ENCODE measurements around the gene SLC38A10.

The SLC38A10 gene

DNA sequence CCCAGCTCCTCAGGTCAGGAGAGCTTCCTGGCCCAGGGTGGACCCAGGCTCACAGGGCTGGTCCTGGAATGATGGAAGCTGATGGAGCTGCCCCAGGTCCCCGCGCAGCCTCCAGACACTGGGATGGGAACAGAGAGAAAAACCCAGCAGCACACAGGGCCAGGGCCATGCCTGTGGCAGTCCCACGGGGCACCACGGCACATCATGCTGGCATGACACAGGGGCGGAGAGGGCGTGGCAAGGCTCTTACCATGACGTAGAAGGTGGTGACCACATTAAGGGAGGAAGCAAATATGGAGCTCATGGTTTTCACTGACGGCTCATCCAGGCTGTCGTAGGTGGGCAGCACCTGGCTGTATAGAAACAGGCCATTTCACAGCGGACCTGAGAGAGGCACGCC, 18.3 kb downstream of the SLC38A10 start:
- no peak for TF ChIP-seq POLR2A (IDR thresholded peaks at IDR 0.05; ENCODE audit: low read length)
- TF ChIP-seq GATA1 (IDR thresholded peaks at IDR 0.05; ENCODE audit: low read depth, low read length): no peak
- DNase-seq: no peak

DNA sequence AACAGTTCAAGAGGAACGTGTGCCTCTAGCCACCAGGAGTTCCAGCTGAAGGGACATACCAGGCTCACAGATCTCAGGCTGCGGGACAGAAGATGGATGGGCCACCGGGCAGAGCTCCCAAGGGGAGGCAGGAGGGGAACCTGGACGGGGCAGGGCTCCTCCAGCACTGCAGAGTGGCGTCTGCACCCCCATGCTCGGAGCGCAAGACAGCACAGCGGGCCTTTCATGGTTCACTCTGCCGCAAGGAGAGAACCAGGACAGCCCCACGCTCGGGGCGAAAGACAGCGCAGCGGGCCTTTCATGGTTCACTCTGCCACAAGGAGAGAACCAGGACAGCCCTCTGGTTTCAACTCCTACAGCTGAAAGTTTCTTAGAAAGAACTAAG, 20.6 kb downstream of the SLC38A10 start:
- TF ChIP-seq GATA1 (IDR thresholded peaks at IDR 0.05; ENCODE audit: low read depth, low read length): no peak
- TF ChIP-seq POLR2A (IDR thresholded peaks at IDR 0.05; ENCODE audit: low read length): no peak
- no peak for DNase-seq

DNA sequence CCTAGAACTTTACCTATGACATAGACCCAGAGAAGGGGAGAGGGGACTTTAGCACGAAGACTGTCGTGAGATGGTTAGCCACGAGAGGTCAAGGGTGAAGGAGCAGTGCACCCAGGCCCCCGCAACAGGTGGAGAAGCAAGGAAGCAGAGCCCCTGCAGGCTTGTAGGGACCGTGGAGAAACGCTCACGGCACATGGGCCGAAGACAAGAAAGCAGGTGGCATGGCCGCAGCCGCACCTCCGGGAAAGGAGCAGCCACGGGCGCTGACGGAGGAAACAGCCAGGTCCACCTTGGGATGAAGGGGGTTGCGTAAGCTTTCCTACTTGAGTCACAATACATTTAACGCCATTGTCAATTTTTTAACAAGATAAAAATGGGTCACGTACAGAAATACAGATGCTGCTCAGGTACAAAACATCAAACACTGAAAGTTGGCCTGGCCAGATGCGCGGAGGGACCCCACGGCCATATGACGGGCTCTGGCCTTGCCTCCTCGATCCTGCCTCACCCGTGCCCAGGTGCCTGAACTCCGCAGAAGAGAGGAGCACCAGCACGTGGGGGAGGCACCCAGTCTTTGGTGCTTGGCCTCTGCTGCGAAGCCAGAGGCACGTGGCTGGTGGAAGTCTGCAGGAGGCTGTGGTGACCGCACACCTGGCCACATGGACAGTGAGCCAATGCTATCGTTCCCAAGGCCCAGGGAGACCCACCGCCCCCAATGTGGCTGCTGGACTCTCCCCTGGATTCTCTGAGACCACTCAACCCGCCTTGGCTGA, 21.2 kb downstream of the SLC38A10 start:
- no peak for DNase-seq

DNA sequence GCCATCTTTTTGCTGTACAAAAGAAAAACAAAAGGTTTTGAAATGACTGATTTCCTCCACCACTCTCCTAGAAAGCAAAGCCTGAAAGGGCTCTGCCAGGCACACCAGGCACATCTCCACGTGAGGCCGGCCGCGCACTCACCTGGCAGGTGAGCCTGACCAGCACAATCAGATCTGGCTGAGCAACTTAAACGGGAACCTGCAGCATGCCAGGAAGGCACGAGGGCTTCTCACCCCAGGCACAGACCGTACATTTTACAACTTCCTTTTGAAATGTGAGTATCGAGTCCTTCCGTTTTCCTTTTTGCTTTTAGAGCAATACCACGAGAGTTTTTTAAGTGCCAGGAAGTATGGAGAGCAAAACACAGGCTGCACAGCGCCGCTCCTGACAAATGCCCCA, 22.5 kb downstream of the SLC38A10 start:
- no peak for DNase-seq
- TF ChIP-seq GATA1 (IDR thresholded peaks at IDR 0.05; ENCODE audit: low read depth, low read length): no peak
- TF ChIP-seq POLR2A (IDR thresholded peaks at IDR 0.05; ENCODE audit: low read length): no peak

More for the DNA sequence above, 21.2 kb downstream of the SLC38A10 start:
- TF ChIP-seq GATA1 (IDR thresholded peaks at IDR 0.05; ENCODE audit: low read depth, low read length): no peak
- no peak for TF ChIP-seq POLR2A (IDR thresholded peaks at IDR 0.05; ENCODE audit: low read length)

DNA sequence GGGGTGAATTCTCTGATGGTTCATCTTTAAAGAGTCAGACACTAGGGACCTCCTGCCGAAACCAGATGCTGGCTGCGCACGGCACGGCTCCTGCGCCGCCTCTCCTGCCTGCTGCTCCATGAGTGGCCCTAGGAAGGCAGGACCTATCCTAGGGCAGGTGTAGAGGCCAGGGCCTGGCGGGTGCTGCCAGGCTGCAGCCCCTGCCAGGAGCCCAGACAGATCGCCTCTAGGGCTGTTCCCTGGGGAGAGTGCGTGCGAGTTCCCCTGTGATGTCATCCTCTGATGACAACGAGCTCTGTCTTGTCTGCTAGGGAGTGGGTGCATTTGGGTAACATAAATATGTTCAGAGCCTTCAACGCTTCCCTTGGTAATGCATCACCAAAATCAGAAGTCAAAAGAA, 23.9 kb downstream of the SLC38A10 start:
- TF ChIP-seq POLR2A (IDR thresholded peaks at IDR 0.05; ENCODE audit: low read length) (no peak), GATA1 (IDR thresholded peaks at IDR 0.05; ENCODE audit: low read depth, low read length) (no peak)
- DNase-seq: no peak

DNA sequence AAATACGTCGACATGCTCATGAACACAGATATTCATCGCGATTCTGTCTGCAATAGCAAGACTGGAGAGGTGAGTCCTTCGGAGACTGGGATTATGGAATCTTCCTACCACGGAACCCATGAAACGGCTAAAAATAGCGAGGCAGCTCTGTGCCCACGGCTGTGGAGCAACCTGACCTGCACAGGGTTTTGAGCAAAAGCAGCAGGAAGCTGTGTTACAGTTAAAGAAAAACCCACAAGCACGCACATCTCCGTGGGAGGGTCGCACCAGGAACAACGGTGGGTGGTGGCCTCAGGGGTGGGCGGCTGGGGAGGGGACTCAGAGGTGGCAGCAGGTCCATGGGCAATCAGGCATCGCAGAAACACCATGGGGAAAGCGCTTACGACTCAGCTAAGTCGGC, 24.8 kb downstream of the SLC38A10 start:
- TF ChIP-seq POLR2A (IDR thresholded peaks at IDR 0.05; ENCODE audit: low read length) (no peak), GATA1 (IDR thresholded peaks at IDR 0.05; ENCODE audit: low read depth, low read length) (no peak)
- no peak for DNase-seq

DNA sequence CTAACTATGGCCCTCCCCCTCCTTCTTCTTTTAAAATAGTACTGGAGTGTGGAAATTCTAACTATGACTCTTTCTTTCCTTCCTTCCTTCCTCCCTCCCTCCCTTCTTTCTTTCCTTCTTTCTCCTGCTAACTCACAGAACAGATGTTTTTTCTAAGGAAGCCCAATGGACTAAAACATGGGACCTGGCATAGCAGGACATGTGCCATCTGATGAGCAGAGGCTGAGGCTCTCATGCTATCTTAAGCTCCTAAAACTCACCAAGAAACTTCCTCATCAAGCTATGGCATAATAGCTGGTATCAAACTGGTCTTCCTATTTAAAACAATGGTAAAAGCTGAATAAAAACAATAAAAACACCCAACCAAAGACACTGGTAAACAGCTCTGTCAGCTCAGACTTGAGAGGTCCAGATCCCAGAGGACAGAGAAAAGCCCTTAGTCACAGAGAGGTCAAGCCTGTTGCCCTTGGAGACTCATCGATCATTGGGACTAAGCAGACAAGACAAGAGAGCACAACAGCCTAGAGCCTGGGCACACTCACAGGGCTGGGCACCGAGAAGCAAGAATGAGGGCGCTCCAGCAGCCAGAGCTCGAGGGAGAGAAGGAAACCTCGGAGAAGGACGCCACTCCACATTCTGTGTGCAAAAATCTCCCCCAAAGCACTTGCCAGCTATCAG, 27.6 kb downstream of the SLC38A10 start:
- TF ChIP-seq POLR2A (IDR thresholded peaks at IDR 0.05; ENCODE audit: low read length) (no peak), GATA1 (IDR thresholded peaks at IDR 0.05; ENCODE audit: low read depth, low read length) (no peak)

DNA sequence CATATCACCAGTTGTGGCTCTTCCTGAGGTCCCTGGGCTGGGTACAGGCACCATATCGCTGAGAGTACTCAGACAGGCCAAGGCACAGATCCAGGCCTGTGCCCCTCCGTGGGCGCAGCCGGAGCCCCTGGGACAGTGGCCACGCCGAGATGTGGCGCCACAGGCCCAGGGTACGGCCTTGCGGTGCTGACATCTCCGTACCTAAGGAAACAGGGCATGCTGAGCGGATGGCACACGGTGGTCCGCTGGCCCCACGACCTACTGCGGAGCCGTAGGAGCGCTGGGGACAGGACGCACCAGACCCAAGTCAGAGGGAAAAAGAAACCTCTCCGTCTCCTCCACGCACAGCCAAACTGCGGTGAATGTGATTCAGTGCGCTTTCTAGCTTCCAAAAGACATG, 29.5 kb downstream of the SLC38A10 start:
- TF ChIP-seq GATA1 (IDR thresholded peaks at IDR 0.05; ENCODE audit: low read depth, low read length) (no peak), POLR2A (IDR thresholded peaks at IDR 0.05; ENCODE audit: low read length) (no peak)
- no peak for DNase-seq

More for the DNA sequence above, 27.6 kb downstream of the SLC38A10 start:
- no peak for DNase-seq

DNA sequence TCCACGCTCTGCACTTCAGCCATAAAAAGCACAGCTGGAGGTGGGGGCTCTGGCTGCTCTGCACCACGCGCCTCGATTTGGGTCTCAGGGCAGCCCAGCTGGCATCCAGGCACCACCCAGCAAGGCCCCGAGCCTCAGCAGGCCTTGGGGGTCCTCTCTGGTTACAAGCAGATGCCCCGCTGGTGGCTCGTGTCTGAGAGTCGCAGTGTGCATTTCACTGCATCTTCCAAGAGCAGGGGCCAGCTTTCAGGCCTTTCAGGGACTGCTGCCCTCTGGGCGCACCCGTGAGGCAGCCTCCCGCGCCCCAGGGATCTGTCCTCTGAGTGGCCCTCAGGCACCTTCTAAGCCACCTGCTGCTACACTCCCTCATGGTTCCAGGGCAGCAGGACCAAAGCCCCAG, 30.5 kb downstream of the SLC38A10 start:
- no peak for DNase-seq
- TF ChIP-seq POLR2A (IDR thresholded peaks at IDR 0.05; ENCODE audit: low read length): no peak
- TF ChIP-seq GATA1 (IDR thresholded peaks at IDR 0.05; ENCODE audit: low read depth, low read length): no peak

DNA sequence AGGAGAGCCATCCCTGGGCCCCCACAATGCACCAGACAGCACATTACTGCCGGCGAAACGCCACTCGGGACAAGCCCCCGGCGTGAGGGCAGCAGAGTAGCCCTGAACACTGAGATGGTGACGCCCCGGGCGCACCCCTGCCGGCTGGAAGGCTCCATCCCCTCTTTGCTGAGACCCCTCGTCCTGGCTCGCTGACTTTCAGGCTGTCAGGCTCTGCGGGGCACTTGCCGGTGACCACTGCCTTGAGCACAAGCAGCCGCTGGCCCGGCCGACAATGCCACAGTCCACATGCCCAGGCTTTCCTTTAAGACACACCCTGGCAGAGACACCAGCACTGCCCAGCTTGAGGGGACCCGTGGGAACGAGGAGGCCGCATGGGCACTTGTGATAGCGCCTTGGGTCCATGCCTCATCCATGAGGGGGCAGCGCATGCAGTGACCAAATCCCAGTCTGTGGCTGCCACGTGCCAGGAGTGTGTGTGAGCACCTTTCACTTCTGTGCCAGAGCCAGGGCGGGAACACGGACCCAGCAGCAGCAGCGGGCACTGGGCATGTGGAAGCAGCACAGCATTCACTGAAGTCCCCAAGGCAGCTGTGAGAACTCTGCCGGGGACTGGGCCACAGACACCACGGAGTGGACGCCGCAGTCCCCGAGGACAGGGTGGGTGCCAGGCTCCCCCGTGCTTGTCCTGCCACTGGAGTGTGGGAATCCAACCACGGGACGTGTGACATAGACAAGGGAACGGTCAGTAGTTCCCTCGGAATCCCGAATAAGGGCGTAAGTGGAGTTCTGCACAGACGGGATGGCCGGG, 31.5 kb downstream of the SLC38A10 start:
- TF ChIP-seq POLR2A (IDR thresholded peaks at IDR 0.05; ENCODE audit: low read length): no peak
- TF ChIP-seq GATA1 (IDR thresholded peaks at IDR 0.05; ENCODE audit: low read depth, low read length): no peak
- DNase-seq: no peak

DNA sequence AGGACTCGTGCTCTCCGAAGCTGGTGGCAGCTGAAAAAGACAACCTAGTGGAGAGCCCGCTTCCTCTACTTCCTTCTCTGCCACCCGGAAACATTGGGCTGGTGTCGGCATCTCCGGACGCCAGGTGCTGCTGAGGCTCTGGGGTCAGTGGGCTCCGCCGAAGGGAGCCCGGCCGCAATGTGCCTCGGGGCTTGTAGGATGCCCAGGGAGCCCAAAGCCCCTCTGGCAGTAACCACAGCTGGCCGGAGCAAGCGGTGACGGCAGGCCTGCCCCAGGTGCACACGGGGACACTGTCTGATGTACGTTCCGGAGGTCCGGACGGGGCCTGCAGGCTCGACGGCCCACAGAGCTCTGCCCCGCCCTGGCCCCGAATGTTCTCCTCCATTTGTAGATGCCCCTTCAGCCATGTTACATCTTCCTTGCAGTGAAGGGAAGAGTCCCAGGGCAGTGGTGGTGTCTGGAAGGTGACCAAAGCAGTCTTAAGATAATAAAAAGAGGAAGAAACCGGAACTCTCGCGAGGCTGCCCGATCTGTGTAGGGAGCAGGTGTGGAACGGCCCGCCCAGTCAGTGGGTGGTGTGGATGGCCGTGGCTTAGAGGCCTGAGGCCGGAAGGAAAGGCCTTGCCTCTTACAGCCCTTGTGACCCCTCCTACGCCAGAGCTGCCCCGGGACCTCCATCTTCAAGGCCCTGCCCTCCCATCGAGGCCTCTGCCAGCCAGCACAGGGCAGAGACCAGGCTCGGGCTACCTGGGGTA, 33.3 kb downstream of the SLC38A10 start:
- no peak for TF ChIP-seq POLR2A (IDR thresholded peaks at IDR 0.05; ENCODE audit: low read length)
- TF ChIP-seq GATA1 (IDR thresholded peaks at IDR 0.05; ENCODE audit: low read depth, low read length): no peak
- no peak for DNase-seq

DNA sequence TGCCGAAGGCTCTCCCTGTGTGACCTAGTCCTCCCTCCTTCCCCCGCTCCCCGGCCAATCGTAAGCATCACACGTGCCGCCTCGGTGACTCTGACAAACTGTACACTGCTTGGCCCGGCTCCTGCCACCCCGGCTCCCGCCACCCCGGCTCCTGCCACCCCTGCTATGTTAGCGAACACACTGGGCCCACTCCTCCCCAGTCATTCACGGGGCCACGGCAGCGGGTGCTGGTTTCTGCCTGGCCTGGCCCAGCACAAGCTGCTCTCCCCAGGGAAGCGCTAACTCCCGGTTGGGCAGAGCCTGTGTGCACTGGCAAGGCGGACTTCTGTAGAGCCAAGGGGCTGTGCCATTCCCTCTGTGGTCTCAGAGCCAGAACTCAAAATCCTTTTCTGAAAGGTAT, 34.0 kb downstream of the SLC38A10 start:
- no peak for DNase-seq
- no peak for TF ChIP-seq GATA1 (IDR thresholded peaks at IDR 0.05; ENCODE audit: low read depth, low read length)
- TF ChIP-seq POLR2A (IDR thresholded peaks at IDR 0.05; ENCODE audit: low read length): no peak

DNA sequence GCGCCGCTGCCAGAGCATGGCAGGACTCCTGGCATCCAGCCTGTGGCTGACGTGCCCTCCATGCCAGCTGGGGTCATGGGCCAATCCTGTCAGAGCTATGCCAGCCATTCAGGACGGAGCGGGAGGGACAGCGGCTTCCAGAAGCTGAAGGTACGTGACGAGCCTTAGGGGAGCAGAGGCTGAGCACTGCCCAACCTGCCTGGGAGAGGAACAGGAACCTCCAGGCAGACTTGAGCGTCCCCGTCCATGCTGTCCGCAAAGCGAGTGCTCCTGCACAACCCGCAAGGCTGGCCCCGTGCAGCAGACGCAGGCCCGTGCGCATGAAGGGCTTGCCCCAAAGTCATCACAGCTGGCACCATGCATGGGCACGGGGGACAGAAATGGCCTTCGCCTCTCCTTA, 34.5 kb downstream of the SLC38A10 start:
- no peak for DNase-seq
- TF ChIP-seq GATA1 (IDR thresholded peaks at IDR 0.05; ENCODE audit: low read depth, low read length): no peak
- no peak for TF ChIP-seq POLR2A (IDR thresholded peaks at IDR 0.05; ENCODE audit: low read length)
